ENCODE data around the gene WWOX. TPM values are rescaled to one million over a fixed set of nuclear protein-coding genes. Genes with fewer than 3 reads are reported as not detected.

Gene WWOX
- total and polyA plus RNA-seq, 2 of the 13 experiments (the other 11 are each of a cell fraction or from before 2014, with no cell fraction given) = 9.1 to 37.4 TPM

GRCh38 chr16:78838276-78838675 is 738.8 kb downstream of the WWOX start (continued):
- TF ChIP-seq, protein P1, sequence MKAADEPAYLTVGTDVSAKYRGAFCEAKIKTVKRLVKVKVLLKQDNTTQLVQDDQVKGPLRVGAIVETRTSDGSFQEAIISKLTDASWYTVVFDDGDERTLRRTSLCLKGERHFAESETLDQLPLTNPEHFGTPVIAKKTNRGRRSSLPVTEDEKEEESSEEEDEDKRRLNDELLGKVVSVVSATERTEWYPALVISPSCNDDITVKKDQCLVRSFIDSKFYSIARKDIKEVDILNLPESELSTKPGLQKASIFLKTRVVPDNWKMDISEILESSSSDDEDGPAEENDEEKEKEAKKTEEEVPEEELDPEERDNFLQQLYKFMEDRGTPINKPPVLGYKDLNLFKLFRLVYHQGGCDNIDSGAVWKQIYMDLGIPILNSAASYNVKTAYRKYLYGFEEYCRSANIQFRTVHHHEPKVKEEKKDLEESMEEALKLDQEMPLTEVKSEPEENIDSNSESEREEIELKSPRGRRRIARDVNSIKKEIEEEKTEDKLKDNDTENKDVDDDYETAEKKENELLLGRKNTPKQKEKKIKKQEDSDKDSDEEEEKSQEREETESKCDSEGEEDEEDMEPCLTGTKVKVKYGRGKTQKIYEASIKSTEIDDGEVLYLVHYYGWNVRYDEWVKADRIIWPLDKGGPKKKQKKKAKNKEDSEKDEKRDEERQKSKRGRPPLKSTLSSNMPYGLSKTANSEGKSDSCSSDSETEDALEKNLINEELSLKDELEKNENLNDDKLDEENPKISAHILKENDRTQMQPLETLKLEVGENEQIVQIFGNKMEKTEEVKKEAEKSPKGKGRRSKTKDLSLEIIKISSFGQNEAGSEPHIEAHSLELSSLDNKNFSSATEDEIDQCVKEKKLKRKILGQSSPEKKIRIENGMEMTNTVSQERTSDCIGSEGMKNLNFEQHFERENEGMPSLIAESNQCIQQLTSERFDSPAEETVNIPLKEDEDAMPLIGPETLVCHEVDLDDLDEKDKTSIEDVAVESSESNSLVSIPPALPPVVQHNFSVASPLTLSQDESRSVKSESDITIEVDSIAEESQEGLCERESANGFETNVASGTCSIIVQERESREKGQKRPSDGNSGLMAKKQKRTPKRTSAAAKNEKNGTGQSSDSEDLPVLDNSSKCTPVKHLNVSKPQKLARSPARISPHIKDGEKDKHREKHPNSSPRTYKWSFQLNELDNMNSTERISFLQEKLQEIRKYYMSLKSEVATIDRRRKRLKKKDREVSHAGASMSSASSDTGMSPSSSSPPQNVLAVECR (CRISPR knock-in tag; IDR thresholded peaks at IDR 0.05; ENCODE audit: borderline replicate concordance) = no peak
- no peak for TF ChIP-seq SETDB1 (CRISPR knock-in tag; IDR thresholded peaks at IDR 0.05; ENCODE audit: borderline replicate concordance)

DNA sequence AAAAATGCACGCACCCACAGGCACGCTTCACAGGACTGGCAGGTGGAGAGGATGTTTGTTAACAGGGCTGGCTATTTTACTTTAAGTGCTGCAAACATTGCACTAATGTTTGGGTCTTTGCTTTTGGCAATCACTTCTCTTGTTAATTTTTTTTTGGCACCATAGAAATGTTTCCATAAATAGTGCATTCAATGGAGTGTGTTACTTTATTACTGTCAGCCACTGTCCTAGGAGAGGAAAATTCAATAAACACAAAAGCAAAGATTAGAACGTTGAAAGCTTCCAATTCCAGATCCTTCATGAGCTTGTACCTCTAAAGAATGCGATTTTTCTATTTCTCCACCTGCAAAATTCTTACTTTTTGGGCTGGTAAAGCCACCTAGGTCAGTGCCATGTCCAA is 743.5 kb downstream of the WWOX start:
- intact Hi-C loops (cut with micrococcal nuclease; ENCODE audit: unreplicated experiment) = no loop called here
- H3K4me2 ChIP-seq (ENCODE audit: low read depth, low read length) = no peak overlapping the region
- H3K36me3 ChIP-seq (replicated peaks in 1 of 2; ENCODE audit: control insufficient read depth in 1 of 2, insufficient read depth in 2 of 2, low read length in 2 of 2) = no peaks in the 10 kb centered on the region
- POLR2A ChIA-PET = no interaction called here
- DNase-seq (ENCODE audit: low spot score) (no peak), ATAC-seq (no peak), FAIRE-seq (no peak)
- no peaks in the 10 kb centered on the region for H3K9me3 ChIP-seq (ENCODE audit: low read length)
- no peak overlapping the region for H3K9ac ChIP-seq (ENCODE audit: insufficient read depth, low read depth, low read length)
- BruUV-seq (replicated peaks) = no TSS peak
- CTCF ChIA-PET (ENCODE audit: low intra/inter-chr PET ratio, low total read pairs) = no interaction called here
- no peaks in the 10 kb centered on the region for H3K79me2 ChIP-seq (ENCODE audit: insufficient read depth, low read length)
- WGBS (ENCODE audit: low lambda C conversion rate) = 44% methylated on average over 4 of the region's 4 CpGs
- H3K4me1 ChIP-seq (ENCODE audit: insufficient read depth, low read length) = peaks cover 9% of the 10 kb centered on the region
- H3K27ac ChIP-seq (ENCODE audit: extremely low read length, insufficient read depth, low read length) = no peak overlapping the region
- no peaks in the 10 kb centered on the region for H3K27me3 ChIP-seq (ENCODE audit: control insufficient read depth in 1 of 2, insufficient read depth in 2 of 2, low read length in 2 of 2)
- H3K4me3 ChIP-seq (replicated peaks in 1 of 3; ENCODE audit: insufficient read depth in 1 of 3, low read depth in 2 of 3, low read length in 3 of 3) = no peak overlapping the region
- no peak overlapping the region for H2AFZ ChIP-seq (ENCODE audit: low read length)
- in situ Hi-C loops (cut with HindIII; ENCODE audit: extremely low pct_ligation_motif_present, low pct_unique_long_range_greater_than_20kb) = no loop called here
- H4K20me1 ChIP-seq (ENCODE audit: insufficient read depth, low read length) = no peaks in the 10 kb centered on the region
- no peak for TF ChIP-seq THRA (CRISPR knock-in tag; IDR thresholded peaks at IDR 0.05; ENCODE audit: borderline replicate concordance)
- no peak for TF ChIP-seq AHDC1 (CRISPR knock-in tag; IDR thresholded peaks at IDR 0.05; ENCODE audit: borderline replicate concordance)
- no peak for TF ChIP-seq HNRNPUL1 (IDR thresholded peaks at IDR 0.05; ENCODE audit: low read depth, low read length)
- TF ChIP-seq, protein P2, sequence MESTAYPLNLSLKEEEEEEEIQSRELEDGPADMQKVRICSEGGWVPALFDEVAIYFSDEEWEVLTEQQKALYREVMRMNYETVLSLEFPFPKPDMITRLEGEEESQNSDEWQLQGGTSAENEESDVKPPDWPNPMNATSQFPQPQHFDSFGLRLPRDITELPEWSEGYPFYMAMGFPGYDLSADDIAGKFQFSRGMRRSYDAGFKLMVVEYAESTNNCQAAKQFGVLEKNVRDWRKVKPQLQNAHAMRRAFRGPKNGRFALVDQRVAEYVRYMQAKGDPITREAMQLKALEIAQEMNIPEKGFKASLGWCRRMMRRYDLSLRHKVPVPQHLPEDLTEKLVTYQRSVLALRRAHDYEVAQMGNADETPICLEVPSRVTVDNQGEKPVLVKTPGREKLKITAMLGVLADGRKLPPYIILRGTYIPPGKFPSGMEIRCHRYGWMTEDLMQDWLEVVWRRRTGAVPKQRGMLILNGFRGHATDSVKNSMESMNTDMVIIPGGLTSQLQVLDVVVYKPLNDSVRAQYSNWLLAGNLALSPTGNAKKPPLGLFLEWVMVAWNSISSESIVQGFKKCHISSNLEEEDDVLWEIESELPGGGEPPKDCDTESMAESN (CRISPR knock-in tag; conservative IDR thresholded peaks at IDR 0.05) = no peak
- no peak for TF ChIP-seq TERF1 (CRISPR knock-in tag; IDR thresholded peaks at IDR 0.05)
